DOHH2 (cell line): ENCODE data around the gene CASP10.
A peak's percentile ranks its signal among the peaks of the same experiment; 100 is the strongest.

Experiments
- EZH2phosphoT487 ChIP-seq: fragments of 200-600 bp; sonication (generic); IDR thresholded peaks from 2 replicates; pipeline ENCODE4 v1.6.1; 2017; ENCODE audit warnings: borderline replicate concordance, mild to moderate bottlenecking, antibody characterized with exemption, low read length, moderate library complexity, mixed read lengths
- TF ChIP-seq, protein P1 (sequence below): fragments of 200-600 bp; sonication (generic); IDR thresholded peaks from one replicate; pipeline ENCODE4 v1.5.1; 2014; ENCODE audit warnings: antibody characterized with exemption, mild to moderate bottlenecking, low read depth, low read length; ENCODE audit not compliant: poor library complexity, severe bottlenecking

GRCh38 chr2:201232467-201232815, 49.5 kb downstream of the CASP10 start:
- TF ChIP-seq, protein P1, sequence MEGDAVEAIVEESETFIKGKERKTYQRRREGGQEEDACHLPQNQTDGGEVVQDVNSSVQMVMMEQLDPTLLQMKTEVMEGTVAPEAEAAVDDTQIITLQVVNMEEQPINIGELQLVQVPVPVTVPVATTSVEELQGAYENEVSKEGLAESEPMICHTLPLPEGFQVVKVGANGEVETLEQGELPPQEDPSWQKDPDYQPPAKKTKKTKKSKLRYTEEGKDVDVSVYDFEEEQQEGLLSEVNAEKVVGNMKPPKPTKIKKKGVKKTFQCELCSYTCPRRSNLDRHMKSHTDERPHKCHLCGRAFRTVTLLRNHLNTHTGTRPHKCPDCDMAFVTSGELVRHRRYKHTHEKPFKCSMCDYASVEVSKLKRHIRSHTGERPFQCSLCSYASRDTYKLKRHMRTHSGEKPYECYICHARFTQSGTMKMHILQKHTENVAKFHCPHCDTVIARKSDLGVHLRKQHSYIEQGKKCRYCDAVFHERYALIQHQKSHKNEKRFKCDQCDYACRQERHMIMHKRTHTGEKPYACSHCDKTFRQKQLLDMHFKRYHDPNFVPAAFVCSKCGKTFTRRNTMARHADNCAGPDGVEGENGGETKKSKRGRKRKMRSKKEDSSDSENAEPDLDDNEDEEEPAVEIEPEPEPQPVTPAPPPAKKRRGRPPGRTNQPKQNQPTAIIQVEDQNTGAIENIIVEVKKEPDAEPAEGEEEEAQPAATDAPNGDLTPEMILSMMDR: peak; percentile 34
- TF ChIP-seq EZH2phosphoT487: no peak
